SW480 (cell line): ENCODE results near the gene PTPRT.

Source experiments
- DNase-seq: peaks from one replicate; pipeline ENCODE4 v3.0.0-alpha.2; 2016; ENCODE audit warnings: low spot score

Gene PTPRT

GRCh38 chr20:42461965-42462593 is 727.6 kb downstream of the PTPRT start:
- DNase-seq = no peak

DNA sequence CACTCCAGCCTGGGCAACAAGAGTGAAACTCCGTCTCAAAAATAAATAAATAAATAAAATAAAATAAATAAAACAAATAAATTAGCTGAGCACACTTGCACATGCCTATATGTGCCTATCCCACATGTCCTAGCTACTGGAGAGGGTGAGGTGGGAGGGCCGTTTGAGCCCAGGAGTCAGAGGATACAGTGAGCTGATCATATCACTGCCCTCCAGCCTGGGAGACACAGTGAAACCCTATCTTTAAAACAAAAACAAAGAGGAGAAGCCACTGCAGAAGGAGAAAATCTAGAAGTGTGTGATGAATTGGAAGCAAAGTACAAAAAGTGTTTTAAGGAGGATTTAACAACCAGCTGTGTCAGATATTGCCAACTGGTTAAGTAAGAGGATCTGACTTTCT is 728.4 kb downstream of the PTPRT start:
- no peak for DNase-seq

DNA sequence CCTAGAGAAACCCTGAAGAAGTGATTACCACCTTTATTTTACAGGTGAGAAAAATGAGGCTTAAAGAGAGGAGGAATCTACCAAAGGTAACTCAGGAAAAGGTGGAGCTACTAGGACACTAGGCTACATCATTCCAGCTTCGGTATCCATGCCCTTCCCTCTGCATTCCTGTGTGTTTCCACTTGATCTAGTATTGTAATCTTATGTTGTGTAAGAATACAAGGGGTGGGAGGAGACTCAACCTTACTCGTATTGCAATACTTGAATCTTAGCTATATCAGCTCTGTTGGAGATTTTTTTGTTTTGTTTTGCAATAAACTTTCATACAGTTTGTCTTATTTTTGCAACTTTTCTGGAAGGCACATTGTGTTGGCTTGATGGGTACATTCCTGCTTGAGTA is 742.4 kb downstream of the PTPRT start:
- no peak for DNase-seq

DNA sequence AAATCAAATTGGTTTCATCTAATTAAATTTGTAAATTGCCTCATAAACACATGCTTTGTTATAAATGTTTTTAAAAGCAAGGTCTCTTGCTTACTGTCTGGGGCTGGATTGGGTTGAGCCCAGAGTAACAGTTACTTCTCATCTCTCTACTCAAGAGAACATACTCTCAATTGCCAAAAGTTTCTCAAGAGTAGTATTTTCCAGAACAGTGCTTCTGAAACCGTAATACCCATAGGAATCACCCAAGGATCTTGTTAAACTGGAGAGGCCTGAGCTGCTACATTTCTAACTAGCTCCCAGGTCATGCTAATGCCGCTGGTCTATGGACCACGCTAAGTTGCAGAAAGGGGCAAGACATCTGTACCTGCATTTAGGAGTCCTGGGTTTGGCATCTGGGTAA is 744.9 kb downstream of the PTPRT start:
- no peak for DNase-seq

DNA sequence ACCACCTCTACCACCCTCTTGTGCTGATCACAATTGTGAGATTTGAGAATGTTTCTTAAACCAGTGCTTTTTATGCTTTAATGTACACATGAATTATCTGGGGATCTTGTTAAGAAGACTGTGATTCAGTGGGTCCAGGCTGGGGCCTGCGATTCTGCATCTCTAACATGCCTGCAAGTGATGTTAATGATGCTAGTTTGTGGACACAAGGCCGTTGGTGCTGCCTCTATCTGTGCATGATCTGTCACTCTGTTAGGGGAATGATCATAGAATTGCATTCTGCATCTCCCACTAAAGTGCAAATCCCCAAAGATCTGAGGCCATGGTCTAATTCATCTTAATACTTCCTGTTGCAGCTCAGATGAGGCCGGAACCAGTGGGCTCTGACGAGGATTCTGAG is 746.5 kb downstream of the PTPRT start:
- DNase-seq = no peak

DNA sequence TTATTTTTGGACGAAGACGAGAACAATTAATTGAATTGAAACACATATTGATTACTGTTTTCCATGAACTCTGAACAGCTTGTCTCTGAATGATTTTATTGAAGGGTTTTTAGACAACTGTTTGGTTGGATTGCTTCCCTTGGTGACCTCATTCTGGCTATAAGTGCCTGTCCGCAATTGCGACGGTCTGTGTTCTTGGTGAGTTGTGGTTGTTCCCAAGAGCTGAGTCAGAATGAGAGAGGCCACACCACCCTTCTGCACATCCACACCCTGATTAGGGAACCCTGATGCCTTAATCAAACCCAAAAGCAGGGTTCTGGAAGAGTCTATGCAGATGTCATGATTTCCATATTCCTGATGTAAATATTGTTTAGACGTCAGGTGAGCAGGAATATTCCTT is 747.0 kb downstream of the PTPRT start:
- no peak for DNase-seq

GRCh38 chr20:42441864-42442331 is 747.8 kb downstream of the PTPRT start:
- DNase-seq = no peak

- no peak for DNase-seq
These were observed 748.4 kb downstream of the PTPRT start for GRCh38 chr20:42441196-42441863.

GRCh38 chr20:42435230-42435629 is 754.5 kb downstream of the PTPRT start:
- no peak for DNase-seq

- no peak for DNase-seq
These were observed 757.0 kb downstream of the PTPRT start for GRCh38 chr20:42432496-42433334.

DNA sequence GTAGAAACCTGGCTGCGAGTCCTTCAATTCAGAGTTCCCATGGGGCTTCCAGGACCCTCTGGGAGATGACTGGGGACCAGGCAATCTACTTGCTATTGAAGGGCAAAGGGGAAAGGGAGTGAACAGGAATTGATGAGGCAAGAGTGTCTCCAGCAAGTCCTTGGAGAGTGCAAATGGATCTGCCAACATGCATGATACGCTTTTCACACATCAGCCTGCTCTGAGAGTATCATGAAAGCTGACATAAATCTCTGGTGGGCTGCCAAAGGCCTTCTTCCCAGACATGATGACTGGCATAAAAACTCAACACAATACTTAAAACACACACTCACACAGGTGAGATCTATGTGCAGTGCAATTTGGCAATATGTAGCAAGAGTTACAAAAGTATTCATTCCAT is 759.1 kb downstream of the PTPRT start:
- DNase-seq = no peak

DNA sequence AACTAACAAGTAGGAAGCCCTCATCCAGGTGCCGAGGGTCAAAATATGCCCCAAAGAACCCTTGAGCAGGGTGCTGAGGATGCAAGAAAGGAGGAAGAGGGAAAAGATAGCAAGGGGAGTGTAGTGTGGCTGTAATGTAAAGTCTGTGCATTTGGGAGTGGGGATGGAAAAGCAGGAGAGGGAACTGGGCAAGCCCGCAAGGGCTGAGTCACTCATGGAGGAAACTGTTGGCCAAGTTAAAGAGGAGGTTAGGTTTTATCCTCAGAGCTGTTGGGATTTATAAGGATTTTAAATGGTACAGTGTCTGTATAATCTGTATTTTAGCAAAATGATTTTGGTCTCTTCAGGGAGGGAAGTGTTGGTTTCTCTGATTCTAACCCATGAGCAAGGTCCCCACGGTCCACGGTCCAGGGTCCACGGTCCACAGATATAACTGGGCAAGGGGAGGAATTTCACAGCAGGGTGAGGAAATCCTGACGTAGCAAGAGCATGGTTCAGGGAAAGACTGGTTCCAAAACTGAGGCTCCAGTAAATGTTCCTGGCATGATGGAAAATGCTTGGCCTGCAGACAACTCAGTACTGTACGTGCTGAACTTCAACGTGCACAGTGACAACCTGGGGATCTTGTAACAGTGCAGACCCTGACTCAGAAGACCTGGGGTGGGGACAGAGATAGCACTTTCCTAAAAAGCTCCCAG is 759.8 kb downstream of the PTPRT start:
- no peak for DNase-seq

DNA sequence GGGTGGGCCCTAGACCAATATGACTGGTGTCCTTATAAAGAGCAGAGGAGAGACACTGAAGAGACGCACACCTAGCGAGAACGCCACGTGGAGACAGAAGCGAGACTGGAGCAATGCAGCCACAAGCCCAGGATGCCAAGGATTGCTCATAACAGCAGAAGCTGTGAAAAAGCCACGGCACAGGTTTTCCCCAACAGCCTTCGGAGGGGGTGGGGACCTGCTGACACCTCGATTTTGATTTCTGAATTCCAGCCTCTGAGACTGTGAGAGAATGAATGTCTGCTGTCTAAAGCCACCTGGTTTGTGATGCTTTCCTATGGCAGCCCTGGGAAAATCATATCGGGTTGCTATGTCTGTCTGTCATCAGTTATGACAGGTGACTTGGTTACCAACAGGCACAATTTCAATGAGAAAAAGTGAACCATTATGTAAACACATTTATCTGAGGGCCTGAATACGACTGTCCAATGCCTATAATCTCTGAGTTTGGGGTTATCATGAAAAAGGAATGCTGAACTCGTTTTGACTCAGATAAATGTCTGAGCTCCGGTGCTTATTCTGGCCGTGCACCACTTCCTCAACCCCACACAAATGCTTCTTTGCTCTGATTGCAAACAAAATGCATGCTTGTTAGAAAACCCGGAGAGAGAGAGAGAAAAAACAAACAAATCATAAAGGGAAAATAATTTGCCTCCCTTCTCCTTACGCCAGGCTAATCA is 769.7 kb downstream of the PTPRT start:
- no peak for DNase-seq

DNA sequence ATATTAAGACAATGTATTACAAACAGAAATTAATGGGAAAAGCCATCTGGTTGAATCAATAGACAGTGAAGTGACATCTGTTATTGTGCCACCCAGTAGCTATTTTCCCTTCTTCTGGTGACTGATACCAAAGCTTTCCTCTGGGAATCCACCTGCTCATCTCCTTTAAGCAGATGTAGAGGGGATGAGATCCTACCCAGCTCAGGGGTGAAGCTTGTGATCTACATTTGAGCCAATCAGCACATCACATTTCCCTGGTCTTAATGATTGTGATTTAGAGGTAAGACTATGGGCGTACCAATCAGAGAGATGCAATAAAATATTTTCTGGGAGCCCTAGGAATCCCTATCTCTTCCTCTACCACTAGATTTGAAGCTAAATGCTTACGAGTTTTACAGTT is 782.9 kb downstream of the PTPRT start:
- DNase-seq = no peak

GRCh38 chr20:42402455-42402854 is 787.3 kb downstream of the PTPRT start:
- DNase-seq = no peak

GRCh38 chr20:42401613-42402012 is 788.1 kb downstream of the PTPRT start:
- DNase-seq = no peak

DNA sequence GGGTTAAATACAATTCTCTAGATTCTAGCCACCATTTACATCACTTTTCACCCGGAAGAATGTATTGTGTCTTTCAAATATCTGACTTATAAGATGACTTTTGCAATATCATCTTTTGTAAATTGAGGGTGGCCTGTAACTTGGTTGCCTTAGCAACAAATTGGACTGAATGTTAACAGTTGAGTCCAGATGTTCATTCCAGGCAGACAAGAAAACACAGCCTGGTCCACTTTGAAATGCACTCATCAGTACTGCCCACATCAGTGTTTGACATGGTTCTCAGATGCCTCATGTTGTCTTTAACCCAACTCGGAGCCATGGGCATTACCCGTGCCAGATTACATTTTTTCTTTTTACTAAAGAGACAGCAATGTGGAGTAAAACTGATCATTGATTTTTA is 789.9 kb downstream of the PTPRT start:
- DNase-seq = no peak

DNA sequence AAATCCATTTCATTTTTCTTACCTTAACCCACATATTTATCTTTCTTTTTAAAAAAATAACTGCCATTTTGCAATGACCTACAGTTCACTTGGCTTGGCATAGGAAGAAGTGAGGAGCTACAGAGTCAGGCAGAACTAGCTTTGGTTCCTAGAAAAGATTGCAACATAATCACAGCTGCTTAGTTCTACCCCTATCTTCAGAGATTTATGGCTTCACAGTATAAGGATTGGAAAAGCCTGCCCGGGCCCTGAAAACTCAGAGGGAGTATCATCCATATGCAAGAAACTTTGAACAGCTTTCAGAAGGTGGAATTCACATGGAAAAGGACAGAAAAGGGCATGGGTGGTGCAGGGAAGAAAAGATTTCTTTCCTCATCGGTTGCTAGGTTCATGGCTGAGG is 797.3 kb downstream of the PTPRT start:
- DNase-seq = no peak

- no peak for DNase-seq
These were observed 797.9 kb downstream of the PTPRT start for GRCh38 chr20:42391807-42392206.

GRCh38 chr20:42380287-42380686 is 809.4 kb downstream of the PTPRT start:
- DNase-seq = no peak

- DNase-seq = no peak
These were observed 810.3 kb downstream of the PTPRT start for GRCh38 chr20:42379385-42379784.

DNA sequence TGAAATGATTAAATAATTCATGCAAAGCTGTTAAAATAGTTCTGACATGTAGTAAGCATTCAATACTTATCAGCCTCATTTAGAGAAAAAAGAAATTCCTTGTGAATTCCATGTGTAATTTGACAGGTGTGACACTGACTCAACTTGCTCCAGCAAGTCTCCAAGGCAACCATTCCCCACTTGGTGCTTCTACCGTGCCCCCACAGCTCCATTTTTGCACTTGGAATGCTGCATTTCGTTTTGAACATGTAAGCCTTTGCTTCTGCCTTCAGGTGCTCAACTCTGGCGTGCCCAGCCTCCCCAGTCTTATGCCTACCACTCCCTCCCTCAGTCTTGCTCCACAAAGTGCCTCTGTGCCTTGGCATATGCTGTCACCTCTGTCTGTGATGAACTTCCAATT is 810.9 kb downstream of the PTPRT start:
- no peak for DNase-seq
